BE2C (cell line): Measurements from ENCODE around the gene BCOR.
A peak's percentile ranks its signal among the peaks of the same experiment; 100 is the strongest.

Source experiments
- DNase-seq: peaks from one replicate; pipeline ENCODE4 v3.0.0-alpha.2; 2020
- H3K27me3 ChIP-seq: fragments of 250-450 bp; sonication (Bioruptor Pico); 2 replicates; pipeline ENCODE4 v1.5.1; 2020; ENCODE audit warnings: mild to moderate bottlenecking
- H3K36me3 ChIP-seq: fragments of 250-450 bp; sonication (Bioruptor Pico); 2 replicates; pipeline ENCODE4 v1.5.1; 2020; ENCODE audit warnings: mild to moderate bottlenecking
- H3K4me1 ChIP-seq: fragments of 250-450 bp; sonication (Bioruptor Pico); 2 replicates; pipeline ENCODE4 v1.5.1; 2020
- H3K4me3 ChIP-seq: 2 replicates; pipeline ENCODE4 v1.5.1; 2011; ENCODE audit warnings: low read depth, low read length
- H3K9me3 ChIP-seq: fragments of 250-450 bp; sonication (Bioruptor Pico); 2 replicates; pipeline ENCODE4 v1.5.1; 2020
- CTCF ChIP-seq: IDR thresholded peaks from 2 replicates; pipeline ENCODE4 v1.5.1; 2012; ENCODE audit warnings: mild to moderate bottlenecking, low read depth, low read length

The BCOR gene

GRCh38 chrX:40104630-40104984, 6.8 kb upstream of the BCOR start:
- no peak for TF ChIP-seq CTCF
- DNase-seq = peak; percentile 35
- Histone ChIP-seq H3K27me3 (no peaks in the 10 kb centered on the region), H3K9me3 (no peaks in the 10 kb centered on the region), H3K4me1 (peaks cover 3% of the 10 kb centered on the region; the same call in 1 of the 2 replicates), H3K36me3 (no peaks in the 10 kb centered on the region), H3K4me3 (peak overlapping the region; percentile 56)

GRCh38 chrX:40103565-40104323, 6.0 kb upstream of the BCOR start:
- no peaks in the 10 kb centered on the region for H3K9me3 ChIP-seq
- no peaks in the 10 kb centered on the region for H3K27me3 ChIP-seq
- no peak for TF ChIP-seq CTCF
- DNase-seq = no peak
- H3K4me1 ChIP-seq = peaks cover 6% of the 10 kb centered on the region; the same call in 1 of the 2 replicates
- no peak overlapping the region for H3K4me3 ChIP-seq
- H3K36me3 ChIP-seq = no peaks in the 10 kb centered on the region

GRCh38 chrX:40102393-40103381, 4.9 kb upstream of the BCOR start:
- DNase-seq = no peak
- no peak for TF ChIP-seq CTCF
- Histone ChIP-seq H3K4me1 (peaks cover 6% of the 10 kb centered on the region; the same call in 1 of the 2 replicates), H3K36me3 (no peaks in the 10 kb centered on the region), H3K4me3 (no peak overlapping the region), H3K9me3 (no peaks in the 10 kb centered on the region), H3K27me3 (no peaks in the 10 kb centered on the region)

GRCh38 chrX:40101430-40101802, 3.7 kb upstream of the BCOR start:
- H3K4me1 ChIP-seq = peaks cover 6% of the 10 kb centered on the region; the same call in 1 of the 2 replicates
- no peak for TF ChIP-seq CTCF

GRCh38 chrX:40100537-40101429, 3.0 kb upstream of the BCOR start:
- Histone ChIP-seq H3K4me1 (peaks cover 6% of the 10 kb centered on the region; the same call in 1 of the 2 replicates), H3K4me3 (no peak overlapping the region)

More at GRCh38 chrX:40101430-40101802, 3.7 kb upstream of the BCOR start:
- DNase-seq = no peak
- Histone ChIP-seq H3K36me3 (no peaks in the 10 kb centered on the region), H3K4me3 (no peak overlapping the region), H3K27me3 (no peaks in the 10 kb centered on the region), H3K9me3 (no peaks in the 10 kb centered on the region)

More at GRCh38 chrX:40100537-40101429, 3.0 kb upstream of the BCOR start:
- Histone ChIP-seq H3K36me3 (no peaks in the 10 kb centered on the region), H3K9me3 (no peaks in the 10 kb centered on the region), H3K27me3 (no peaks in the 10 kb centered on the region)
- TF ChIP-seq CTCF = no peak
- DNase-seq = no peak
